ENCODE measurements around the gene PPFIA2. TPM values are rescaled to one million over a fixed set of nuclear protein-coding genes. Genes with fewer than 3 reads are reported as not detected.

Gene PPFIA2
- total RNA-seq, 1 experiment from 2014 or later: not detected

DNA sequence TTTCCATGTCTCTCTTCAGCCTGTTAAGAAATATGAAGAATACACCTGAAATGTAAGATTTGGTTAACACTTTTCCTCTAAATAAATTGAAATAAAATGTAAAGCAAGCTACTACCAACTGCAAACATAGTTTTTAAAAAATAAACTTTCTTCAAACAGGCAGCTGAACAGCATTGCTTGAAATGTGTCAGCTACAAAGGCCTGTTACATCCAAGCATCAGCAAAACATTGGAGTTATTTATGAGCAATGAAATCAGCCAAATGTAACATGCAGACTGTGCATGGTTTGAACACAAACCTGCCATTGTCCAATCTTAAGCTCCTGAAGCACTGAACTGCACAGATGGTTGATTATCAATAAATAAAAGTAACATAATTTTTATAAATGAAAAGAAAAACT is 390.0 kb downstream of the PPFIA2 start:
- no peaks in the 10 kb centered on the region for H3K27me3 ChIP-seq (replicated peaks; ENCODE audit: control insufficient read depth, insufficient read depth, low read length)
- no peak overlapping the region for H3K4me3 Mint-ChIP-seq (ENCODE audit: unreplicated experiment)
- no TSS peak for BruUV-seq (replicated peaks)
- TF ChIP-seq, protein P1, sequence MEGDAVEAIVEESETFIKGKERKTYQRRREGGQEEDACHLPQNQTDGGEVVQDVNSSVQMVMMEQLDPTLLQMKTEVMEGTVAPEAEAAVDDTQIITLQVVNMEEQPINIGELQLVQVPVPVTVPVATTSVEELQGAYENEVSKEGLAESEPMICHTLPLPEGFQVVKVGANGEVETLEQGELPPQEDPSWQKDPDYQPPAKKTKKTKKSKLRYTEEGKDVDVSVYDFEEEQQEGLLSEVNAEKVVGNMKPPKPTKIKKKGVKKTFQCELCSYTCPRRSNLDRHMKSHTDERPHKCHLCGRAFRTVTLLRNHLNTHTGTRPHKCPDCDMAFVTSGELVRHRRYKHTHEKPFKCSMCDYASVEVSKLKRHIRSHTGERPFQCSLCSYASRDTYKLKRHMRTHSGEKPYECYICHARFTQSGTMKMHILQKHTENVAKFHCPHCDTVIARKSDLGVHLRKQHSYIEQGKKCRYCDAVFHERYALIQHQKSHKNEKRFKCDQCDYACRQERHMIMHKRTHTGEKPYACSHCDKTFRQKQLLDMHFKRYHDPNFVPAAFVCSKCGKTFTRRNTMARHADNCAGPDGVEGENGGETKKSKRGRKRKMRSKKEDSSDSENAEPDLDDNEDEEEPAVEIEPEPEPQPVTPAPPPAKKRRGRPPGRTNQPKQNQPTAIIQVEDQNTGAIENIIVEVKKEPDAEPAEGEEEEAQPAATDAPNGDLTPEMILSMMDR (IDR thresholded peaks at IDR 0.05; ENCODE audit: insufficient read depth in 1 of 2, low read depth in 1 of 2, low read length in 1 of 2, severe bottlenecking in 1 of 2, unreplicated experiment in 1 of 2): no peak
- H3K4me1 Mint-ChIP-seq (ENCODE audit: low read depth, unreplicated experiment): no peaks in the 10 kb centered on the region
- H3K9me3 ChIP-seq: no peaks in the 10 kb centered on the region
- H3K36me3 Mint-ChIP-seq (ENCODE audit: insufficient read depth, unreplicated experiment): no peaks in the 10 kb centered on the region
- CTCF ChIA-PET: no interaction called here
- H3K4me3 ChIP-seq (ENCODE audit: low read depth, low read length): no peak overlapping the region
- no peak overlapping the region for H3K27ac Mint-ChIP-seq (ENCODE audit: unreplicated experiment)
- H3K4me1 ChIP-seq: no peaks in the 10 kb centered on the region
- H3K27me3 Mint-ChIP-seq (ENCODE audit: insufficient read depth, unreplicated experiment): no peaks in the 10 kb centered on the region
- H3K36me3 ChIP-seq (ENCODE audit: control insufficient read depth, insufficient read depth, low read length): no peaks in the 10 kb centered on the region
- no peak for DNase-seq
- intact Hi-C loops (cut with micrococcal nuclease; ENCODE audit: unreplicated experiment): no loop called here
- POLR2A ChIA-PET: no interaction called here
- no peaks in the 10 kb centered on the region for H3K9me3 Mint-ChIP-seq (ENCODE audit: unreplicated experiment)

DNA sequence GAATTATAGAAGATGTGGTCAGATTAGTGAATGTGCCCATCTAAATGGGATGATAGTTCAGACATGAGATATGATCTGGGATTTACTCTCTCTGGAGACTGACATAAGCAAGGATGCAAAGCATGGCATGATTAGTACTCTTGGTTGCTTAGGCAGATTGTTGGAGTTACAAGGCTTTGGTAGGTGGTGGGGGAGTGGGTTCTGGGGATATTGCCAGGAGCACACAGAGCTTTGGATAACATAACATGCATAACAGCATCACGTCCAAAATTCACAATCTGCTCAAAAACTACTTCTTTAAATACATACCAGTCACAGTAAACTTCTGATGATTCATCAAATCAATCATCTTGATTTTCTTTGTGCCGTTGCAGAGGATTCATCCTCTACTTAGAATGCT is 393.9 kb downstream of the PPFIA2 start:
- no peaks in the 10 kb centered on the region for H3K27me3 ChIP-seq (replicated peaks; ENCODE audit: control insufficient read depth, insufficient read depth, low read length)
- H3K4me1 ChIP-seq: no peaks in the 10 kb centered on the region
- H3K9me3 ChIP-seq: no peaks in the 10 kb centered on the region
- BruUV-seq (replicated peaks): no TSS peak
- no peak overlapping the region for H3K4me3 ChIP-seq (ENCODE audit: low read depth, low read length)
- H3K36me3 ChIP-seq (ENCODE audit: control insufficient read depth, insufficient read depth, low read length): no peaks in the 10 kb centered on the region
- H3K4me3 Mint-ChIP-seq (ENCODE audit: unreplicated experiment): no peak overlapping the region
- no peak for DNase-seq
- no peak overlapping the region for H3K27ac Mint-ChIP-seq (ENCODE audit: unreplicated experiment)
- no peaks in the 10 kb centered on the region for H3K9me3 Mint-ChIP-seq (ENCODE audit: unreplicated experiment)
- peaks cover 1% of the 10 kb centered on the region for H3K27me3 Mint-ChIP-seq (ENCODE audit: insufficient read depth, unreplicated experiment)
- POLR2A ChIA-PET: no interaction called here
- H3K4me1 Mint-ChIP-seq (ENCODE audit: low read depth, unreplicated experiment): no peaks in the 10 kb centered on the region
- H3K36me3 Mint-ChIP-seq (ENCODE audit: insufficient read depth, unreplicated experiment): no peaks in the 10 kb centered on the region
- intact Hi-C loops (cut with micrococcal nuclease; ENCODE audit: unreplicated experiment): no loop called here
- CTCF ChIA-PET: no interaction called here
- TF ChIP-seq, protein P1 (IDR thresholded peaks at IDR 0.05; ENCODE audit: insufficient read depth in 1 of 2, low read depth in 1 of 2, low read length in 1 of 2, severe bottlenecking in 1 of 2, unreplicated experiment in 1 of 2): no peak

DNA sequence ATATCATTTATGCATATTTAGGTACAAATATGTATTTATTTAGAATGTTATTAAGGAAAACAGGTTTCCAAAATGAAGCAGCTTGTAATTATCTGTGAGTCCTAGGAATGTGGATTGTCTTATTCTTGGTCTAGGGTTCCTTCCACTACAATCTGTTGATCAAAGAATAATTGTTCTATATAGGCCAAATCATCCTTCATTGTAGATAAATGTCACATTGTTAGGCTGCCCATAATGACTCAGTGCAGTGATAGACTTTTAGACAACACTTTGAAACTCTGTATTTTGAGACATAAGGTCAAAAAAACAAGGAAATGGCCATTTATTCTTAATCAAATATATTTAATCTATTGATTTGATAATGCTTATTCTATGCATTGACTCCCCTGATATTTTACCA is 398.2 kb downstream of the PPFIA2 start:
- intact Hi-C loops (cut with micrococcal nuclease; ENCODE audit: unreplicated experiment): no loop called here
- CTCF ChIA-PET: no interaction called here
- POLR2A ChIA-PET: no interaction called here
- Mint-ChIP-seq H3K4me3 (ENCODE audit: unreplicated experiment) (no peak overlapping the region), H3K27ac (ENCODE audit: unreplicated experiment) (no peak overlapping the region), H3K27me3 (ENCODE audit: insufficient read depth, unreplicated experiment) (peaks cover 3% of the 10 kb centered on the region), H3K4me1 (ENCODE audit: low read depth, unreplicated experiment) (no peaks in the 10 kb centered on the region), H3K36me3 (ENCODE audit: insufficient read depth, unreplicated experiment) (no peaks in the 10 kb centered on the region), H3K9me3 (ENCODE audit: unreplicated experiment) (no peaks in the 10 kb centered on the region)
- TF ChIP-seq, protein P1 (IDR thresholded peaks at IDR 0.05; ENCODE audit: insufficient read depth in 1 of 2, low read depth in 1 of 2, low read length in 1 of 2, severe bottlenecking in 1 of 2, unreplicated experiment in 1 of 2): no peak
- no peak for DNase-seq
- H3K36me3 ChIP-seq (ENCODE audit: control insufficient read depth, insufficient read depth, low read length): no peaks in the 10 kb centered on the region
- H3K4me3 ChIP-seq (ENCODE audit: low read depth, low read length): no peak overlapping the region
- H3K27me3 ChIP-seq (replicated peaks; ENCODE audit: control insufficient read depth, insufficient read depth, low read length): no peaks in the 10 kb centered on the region
- BruUV-seq (replicated peaks): no TSS peak
- H3K4me1 ChIP-seq: no peaks in the 10 kb centered on the region
- H3K9me3 ChIP-seq: no peaks in the 10 kb centered on the region
